HepG2 (cell line): ENCODE data around the gene APOA1. TPM values are rescaled to one million over a fixed set of nuclear protein-coding genes. Genes with fewer than 3 reads are reported as not detected.

ENCODE experiments used
- FOXP1 ChIP-seq, 2 experiments: fragments of 450-650 bp in 1 of 2; IDR thresholded peaks; 2 replicates each; pipeline ENCODE4 v1.6.1; 2017 to 2018; ENCODE audit warnings: antibody characterized with exemption in 1 of 2
- GLI4 ChIP-seq: sonication (generic); formaldehyde crosslinking; IDR thresholded peaks from 2 replicates; pipeline ENCODE4 v1.5.1; 2020; ENCODE audit warnings: missing genetic modification reagents, mild to moderate bottlenecking, moderate library complexity, borderline replicate concordance
- ISX ChIP-seq: sonication (generic); formaldehyde crosslinking; conservative IDR thresholded peaks from 2 replicates; pipeline ENCODE4 v1.5.0; 2020; ENCODE audit warnings: missing genetic modification reagents
- LBX2 ChIP-seq: sonication (generic); formaldehyde crosslinking; IDR thresholded peaks from 2 replicates; pipeline ENCODE4 v1.5.0; 2020; ENCODE audit warnings: missing genetic modification reagents, mild to moderate bottlenecking, borderline replicate concordance
- MIER3 ChIP-seq: IDR thresholded peaks from 2 replicates; pipeline ENCODE4 v1.6.1; 2016; ENCODE audit warnings: missing compliant biosample characterization, borderline replicate concordance
- MXD1 ChIP-seq: sonication (generic); formaldehyde crosslinking; IDR thresholded peaks from 2 replicates; pipeline ENCODE4 v1.4.0; 2020; ENCODE audit warnings: mild to moderate bottlenecking, missing genetic modification reagents
- MZF1 ChIP-seq: sonication (generic); formaldehyde crosslinking; IDR thresholded peaks from 2 replicates; pipeline ENCODE4 v1.8.1; 2023; ENCODE audit warnings: mild to moderate bottlenecking, missing genetic modification reagents, borderline replicate concordance
- POGZ ChIP-seq: sonication (generic); formaldehyde crosslinking; IDR thresholded peaks from 2 replicates; pipeline ENCODE4 v1.4.0; 2020; ENCODE audit warnings: mild to moderate bottlenecking, missing genetic modification reagents
- ZNF572 ChIP-seq: sonication (generic); formaldehyde crosslinking; IDR thresholded peaks from 2 replicates; pipeline ENCODE4 v1.5.1; 2020; ENCODE audit warnings: mild to moderate bottlenecking, missing genetic modification reagents
- ZSCAN12 ChIP-seq: sonication (generic); formaldehyde crosslinking; IDR thresholded peaks from 2 replicates; pipeline ENCODE4 v1.9.0; 2021; ENCODE audit warnings: mild to moderate bottlenecking, missing genetic modification reagents
- ZSCAN5A ChIP-seq: sonication (generic); formaldehyde crosslinking; IDR thresholded peaks from 2 replicates; pipeline ENCODE4 v1.8.0; 2022; ENCODE audit warnings: mild to moderate bottlenecking, missing genetic modification reagents, borderline replicate concordance
- ZSCAN9 ChIP-seq: IDR thresholded peaks from 2 replicates; pipeline ENCODE4 v1.6.1; 2016; ENCODE audit warnings: borderline replicate concordance
- polyA plus RNA-seq, 8 experiments: library from polyadenylated mRNA; depleted of rRNA in 3 of 8; stranded (reverse) in 7 of 8; unstranded in 1 of 8; fragments of >200 nt; fragmentation: Illumina TruSeq in 4 of 8; extraction: Trizol in 4 of 8; gene quantifications; 2 replicates each; pipeline versions ENCODE4 v1.2.1 to v1.2.3, GENCODE V29; 2011 to 2016; ENCODE audit warnings: low read depth in 4 of 8, missing spikeins in 1 of 8, mixed read lengths in 1 of 8; ENCODE audit not compliant: insufficient read depth in 1 of 8
- total RNA-seq, 5 experiments: library from RNA; depleted of rRNA; stranded (reverse); fragments of >200 nt; fragmentation: Illumina TruSeq; extraction: Trizol; gene quantifications; 2 replicates each; pipeline ENCODE4 v1.2.3, GENCODE V29; 2016; ENCODE audit warnings: low read depth in 1 of 5
- TF ChIP-seq, protein P1 (sequence below): sonication (generic); formaldehyde crosslinking; IDR thresholded peaks from 2 replicates; pipeline ENCODE4 v1.4.0; 2020; ENCODE audit warnings: missing genetic modification reagents, borderline replicate concordance
- TF ChIP-seq, protein P2 (sequence below): IDR thresholded peaks from 2 replicates; pipeline ENCODE4 v1.6.1; 2018; ENCODE audit warnings: missing genetic modification reagents, mild to moderate bottlenecking, missing compliant biosample characterization
- TF ChIP-seq, protein P3 (sequence below): sonication (generic); formaldehyde crosslinking; IDR thresholded peaks from 2 replicates; pipeline ENCODE4 v1.4.0; 2020; ENCODE audit warnings: missing genetic modification reagents

Gene APOA1
- total and polyA plus RNA-seq, 2 of the 13 experiments (the other 11 are each of a cell fraction or from before 2014, with no cell fraction given), result 1,973 to 5,485 TPM

GRCh38 chr11:116835042-116835772, 2.2 kb downstream of the APOA1 start (continued):
- TF ChIP-seq, protein P1, sequence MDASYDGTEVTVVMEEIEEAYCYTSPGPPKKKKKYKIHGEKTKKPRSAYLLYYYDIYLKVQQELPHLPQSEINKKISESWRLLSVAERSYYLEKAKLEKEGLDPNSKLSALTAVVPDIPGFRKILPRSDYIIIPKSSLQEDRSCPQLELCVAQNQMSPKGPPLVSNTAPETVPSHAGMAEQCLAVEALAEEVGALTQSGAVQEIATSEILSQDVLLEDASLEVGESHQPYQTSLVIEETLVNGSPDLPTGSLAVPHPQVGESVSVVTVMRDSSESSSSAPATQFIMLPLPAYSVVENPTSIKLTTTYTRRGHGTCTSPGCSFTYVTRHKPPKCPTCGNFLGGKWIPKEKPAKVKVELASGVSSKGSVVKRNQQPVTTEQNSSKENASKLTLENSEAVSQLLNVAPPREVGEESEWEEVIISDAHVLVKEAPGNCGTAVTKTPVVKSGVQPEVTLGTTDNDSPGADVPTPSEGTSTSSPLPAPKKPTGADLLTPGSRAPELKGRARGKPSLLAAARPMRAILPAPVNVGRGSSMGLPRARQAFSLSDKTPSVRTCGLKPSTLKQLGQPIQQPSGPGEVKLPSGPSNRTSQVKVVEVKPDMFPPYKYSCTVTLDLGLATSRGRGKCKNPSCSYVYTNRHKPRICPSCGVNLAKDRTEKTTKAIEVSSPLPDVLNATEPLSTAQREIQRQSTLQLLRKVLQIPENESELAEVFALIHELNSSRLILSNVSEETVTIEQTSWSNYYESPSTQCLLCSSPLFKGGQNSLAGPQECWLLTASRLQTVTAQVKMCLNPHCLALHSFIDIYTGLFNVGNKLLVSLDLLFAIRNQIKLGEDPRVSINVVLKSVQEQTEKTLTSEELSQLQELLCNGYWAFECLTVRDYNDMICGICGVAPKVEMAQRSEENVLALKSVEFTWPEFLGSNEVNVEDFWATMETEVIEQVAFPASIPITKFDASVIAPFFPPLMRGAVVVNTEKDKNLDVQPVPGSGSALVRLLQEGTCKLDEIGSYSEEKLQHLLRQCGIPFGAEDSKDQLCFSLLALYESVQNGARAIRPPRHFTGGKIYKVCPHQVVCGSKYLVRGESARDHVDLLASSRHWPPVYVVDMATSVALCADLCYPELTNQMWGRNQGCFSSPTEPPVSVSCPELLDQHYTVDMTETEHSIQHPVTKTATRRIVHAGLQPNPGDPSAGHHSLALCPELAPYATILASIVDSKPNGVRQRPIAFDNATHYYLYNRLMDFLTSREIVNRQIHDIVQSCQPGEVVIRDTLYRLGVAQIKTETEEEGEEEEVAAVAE (CRISPR knock-in tag), result no peak
- no peak for TF ChIP-seq MZF1
- no peak for TF ChIP-seq MIER3
- TF ChIP-seq ZNF572 (CRISPR knock-in tag), result no peak
- no peak for TF ChIP-seq ISX (CRISPR knock-in tag)
- no peak for TF ChIP-seq POGZ (CRISPR knock-in tag)
- TF ChIP-seq, protein P2, sequence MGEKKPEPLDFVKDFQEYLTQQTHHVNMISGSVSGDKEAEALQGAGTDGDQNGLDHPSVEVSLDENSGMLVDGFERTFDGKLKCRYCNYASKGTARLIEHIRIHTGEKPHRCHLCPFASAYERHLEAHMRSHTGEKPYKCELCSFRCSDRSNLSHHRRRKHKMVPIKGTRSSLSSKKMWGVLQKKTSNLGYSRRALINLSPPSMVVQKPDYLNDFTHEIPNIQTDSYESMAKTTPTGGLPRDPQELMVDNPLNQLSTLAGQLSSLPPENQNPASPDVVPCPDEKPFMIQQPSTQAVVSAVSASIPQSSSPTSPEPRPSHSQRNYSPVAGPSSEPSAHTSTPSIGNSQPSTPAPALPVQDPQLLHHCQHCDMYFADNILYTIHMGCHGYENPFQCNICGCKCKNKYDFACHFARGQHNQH (CRISPR knock-in tag), result no peak
- no peak for TF ChIP-seq GLI4 (CRISPR knock-in tag)
- TF ChIP-seq ZSCAN5A, result no peak
- no peak for TF ChIP-seq LBX2 (CRISPR knock-in tag)
- TF ChIP-seq FOXP1 (IDR thresholded peaks at IDR 0.05), result no peak
- TF ChIP-seq FOXP1 (CRISPR knock-in tag; IDR thresholded peaks at IDR 0.05), result no peak
- TF ChIP-seq ZSCAN12, result no peak
- TF ChIP-seq, protein P3, sequence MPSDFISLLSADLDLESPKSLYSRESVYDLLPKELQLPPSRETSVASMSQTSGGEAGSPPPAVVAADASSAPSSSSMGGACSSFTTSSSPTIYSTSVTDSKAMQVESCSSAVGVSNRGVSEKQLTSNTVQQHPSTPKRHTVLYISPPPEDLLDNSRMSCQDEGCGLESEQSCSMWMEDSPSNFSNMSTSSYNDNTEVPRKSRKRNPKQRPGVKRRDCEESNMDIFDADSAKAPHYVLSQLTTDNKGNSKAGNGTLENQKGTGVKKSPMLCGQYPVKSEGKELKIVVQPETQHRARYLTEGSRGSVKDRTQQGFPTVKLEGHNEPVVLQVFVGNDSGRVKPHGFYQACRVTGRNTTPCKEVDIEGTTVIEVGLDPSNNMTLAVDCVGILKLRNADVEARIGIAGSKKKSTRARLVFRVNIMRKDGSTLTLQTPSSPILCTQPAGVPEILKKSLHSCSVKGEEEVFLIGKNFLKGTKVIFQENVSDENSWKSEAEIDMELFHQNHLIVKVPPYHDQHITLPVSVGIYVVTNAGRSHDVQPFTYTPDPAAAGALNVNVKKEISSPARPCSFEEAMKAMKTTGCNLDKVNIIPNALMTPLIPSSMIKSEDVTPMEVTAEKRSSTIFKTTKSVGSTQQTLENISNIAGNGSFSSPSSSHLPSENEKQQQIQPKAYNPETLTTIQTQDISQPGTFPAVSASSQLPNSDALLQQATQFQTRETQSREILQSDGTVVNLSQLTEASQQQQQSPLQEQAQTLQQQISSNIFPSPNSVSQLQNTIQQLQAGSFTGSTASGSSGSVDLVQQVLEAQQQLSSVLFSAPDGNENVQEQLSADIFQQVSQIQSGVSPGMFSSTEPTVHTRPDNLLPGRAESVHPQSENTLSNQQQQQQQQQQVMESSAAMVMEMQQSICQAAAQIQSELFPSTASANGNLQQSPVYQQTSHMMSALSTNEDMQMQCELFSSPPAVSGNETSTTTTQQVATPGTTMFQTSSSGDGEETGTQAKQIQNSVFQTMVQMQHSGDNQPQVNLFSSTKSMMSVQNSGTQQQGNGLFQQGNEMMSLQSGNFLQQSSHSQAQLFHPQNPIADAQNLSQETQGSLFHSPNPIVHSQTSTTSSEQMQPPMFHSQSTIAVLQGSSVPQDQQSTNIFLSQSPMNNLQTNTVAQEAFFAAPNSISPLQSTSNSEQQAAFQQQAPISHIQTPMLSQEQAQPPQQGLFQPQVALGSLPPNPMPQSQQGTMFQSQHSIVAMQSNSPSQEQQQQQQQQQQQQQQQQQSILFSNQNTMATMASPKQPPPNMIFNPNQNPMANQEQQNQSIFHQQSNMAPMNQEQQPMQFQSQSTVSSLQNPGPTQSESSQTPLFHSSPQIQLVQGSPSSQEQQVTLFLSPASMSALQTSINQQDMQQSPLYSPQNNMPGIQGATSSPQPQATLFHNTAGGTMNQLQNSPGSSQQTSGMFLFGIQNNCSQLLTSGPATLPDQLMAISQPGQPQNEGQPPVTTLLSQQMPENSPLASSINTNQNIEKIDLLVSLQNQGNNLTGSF, result no peak
- no peak for TF ChIP-seq MXD1
- TF ChIP-seq ZSCAN9 (CRISPR knock-in tag), result no peak
